GM18909 (cell line): ENCODE measurements around the gene CNN2.
A peak's percentile ranks its signal among the peaks of the same experiment; 100 is the strongest.
"Not testable (repeated sequence)": the region's sequence is repeated elsewhere in the genome, so short reads cannot be mapped to it uniquely, and the experiment has no call there.

Experiments
- ATAC-seq: cut with Tn5 transposase; IDR thresholded peaks from one replicate; pipeline ENCODE4 v1.9.1; 2021; ENCODE audit warnings: mild to moderate bottlenecking; ENCODE audit not compliant: unreplicated experiment, poor library complexity

The CNN2 gene

DNA sequence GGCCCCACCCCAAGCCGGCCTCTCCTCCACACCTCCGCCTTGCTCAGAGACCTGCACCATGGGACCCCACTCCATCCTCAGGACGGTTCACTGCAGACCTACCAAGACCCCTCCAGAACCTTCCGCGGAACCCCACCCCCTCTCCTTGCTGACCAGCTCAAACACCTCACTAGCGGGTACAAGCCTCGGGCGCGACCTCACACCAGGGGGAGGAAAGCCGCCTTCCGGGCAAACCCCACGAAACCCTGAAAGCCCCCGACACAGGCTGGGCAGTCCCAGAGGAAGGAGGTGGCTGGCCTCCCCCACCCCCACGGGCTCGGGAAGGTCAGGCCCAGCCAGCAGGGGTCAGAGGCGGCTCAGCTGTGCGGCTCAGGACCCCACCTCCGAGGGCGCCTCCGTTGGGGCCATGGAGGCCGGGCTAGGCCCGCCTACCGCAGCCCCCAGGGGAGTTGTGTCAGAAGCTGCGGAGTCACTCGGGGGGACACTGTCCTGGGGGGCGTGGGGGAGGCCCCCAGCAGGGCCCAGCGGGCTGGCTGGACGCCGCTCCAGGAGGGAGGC is 16.3 kb upstream of the CNN2 start:
- no peak for ATAC-seq

DNA sequence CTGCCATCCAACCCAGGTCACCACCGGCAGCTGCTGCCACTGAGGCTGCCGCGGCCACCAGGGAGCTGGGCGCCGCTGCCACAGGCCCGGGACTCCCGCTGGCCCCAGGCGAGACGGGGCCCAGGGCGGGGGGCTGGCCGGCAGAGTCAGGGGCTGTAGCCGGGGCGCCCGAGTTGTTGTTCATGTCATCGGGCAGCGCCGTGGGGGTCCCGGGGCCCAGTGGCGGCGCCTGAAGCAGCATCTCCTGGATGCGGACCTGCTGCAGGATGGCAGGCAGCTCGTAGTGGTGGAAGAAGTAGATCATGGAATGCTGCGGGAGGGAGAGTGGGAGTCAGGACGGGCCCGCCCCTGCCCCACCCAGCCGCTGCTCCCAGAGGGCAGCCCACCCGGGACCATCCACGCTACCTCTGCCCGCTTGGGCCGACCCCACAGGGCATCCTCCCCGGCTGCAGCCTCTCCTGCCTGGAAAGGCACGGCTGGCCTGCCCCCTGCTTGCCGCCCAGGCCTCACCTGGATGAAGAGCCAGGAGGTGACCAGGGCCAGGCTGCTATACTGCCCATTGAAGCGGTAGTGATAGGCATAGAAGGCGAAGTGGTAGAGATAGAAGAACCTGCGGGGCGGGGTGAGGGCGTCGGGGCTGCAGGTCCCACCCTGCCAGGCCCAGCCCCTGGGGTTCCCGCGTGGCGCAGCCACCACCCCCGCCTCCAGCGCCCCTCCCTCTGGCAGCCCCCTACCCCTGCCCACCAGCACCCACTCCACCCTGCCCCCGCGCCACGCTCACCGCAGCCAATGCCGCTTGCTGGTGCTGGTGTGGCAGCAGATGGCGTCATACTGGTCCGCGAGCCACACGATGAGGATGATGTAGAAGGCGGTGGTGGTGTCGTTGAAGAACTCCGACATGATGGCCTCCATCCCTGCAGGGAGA is 15.6 kb upstream of the CNN2 start:
- ATAC-seq: no peak

DNA sequence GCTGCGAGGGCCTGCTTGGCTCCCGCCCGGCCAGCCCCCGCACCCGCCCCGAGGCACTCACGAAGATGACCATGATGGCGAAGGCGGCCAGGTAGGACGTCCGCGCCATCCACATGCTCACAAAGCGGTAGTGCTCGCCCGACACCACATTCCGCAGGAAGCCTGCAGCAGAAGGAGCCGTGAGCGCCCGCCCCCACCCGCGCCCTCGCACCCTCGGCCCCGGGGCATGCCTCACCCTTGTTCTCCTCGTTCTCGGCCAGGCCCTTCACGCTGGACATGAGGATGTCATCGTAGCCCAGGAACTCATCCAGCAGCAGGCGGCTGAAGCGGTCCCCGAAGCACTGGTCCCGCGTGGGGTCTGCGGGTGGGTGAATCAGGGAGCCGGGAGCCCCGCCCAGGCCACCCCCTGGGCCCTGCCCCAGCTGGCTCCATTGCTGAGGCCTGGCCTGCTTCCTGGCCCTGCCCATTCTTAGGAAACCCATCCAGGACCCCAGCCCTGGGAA is 14.5 kb upstream of the CNN2 start:
- no peak for ATAC-seq

DNA sequence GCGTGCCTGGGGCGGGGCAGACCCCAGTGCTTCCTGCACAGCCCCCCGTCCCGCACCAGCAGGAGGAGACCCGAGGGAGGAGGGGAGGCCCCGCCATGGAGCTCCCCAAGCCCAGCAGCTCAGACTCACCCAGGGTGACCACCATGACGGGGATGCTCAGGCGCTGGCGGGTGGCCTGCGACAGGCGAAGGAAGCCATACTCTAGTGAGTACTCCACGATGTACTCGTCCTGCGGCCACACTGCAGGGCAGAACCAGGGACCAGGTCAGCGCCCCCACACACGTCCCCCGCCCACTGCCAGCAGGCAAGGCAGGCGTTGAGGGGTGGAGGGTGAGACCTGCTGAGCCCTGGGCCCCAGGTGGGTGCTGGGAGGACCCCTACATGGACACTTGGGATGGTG is 14.1 kb upstream of the CNN2 start:
- no peak for ATAC-seq

DNA sequence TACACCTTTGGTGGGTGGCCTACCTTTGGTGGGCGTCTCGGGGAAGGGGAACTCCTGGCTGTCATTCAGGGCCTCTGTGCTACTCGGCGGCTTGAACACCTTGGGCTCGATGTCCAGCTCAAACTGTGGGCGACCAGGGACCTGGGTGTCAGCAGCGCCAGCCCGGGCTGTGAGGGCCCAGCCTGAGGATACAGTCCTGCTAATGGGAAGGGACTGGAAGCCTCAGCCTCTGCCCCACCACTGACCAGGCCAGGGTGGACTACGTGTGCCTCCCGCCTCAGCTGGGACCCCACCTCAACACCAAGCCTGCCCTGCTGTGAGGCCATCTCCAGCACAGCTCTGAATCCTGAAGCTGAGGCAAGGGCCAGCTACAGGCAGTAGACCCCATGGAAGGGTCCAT is 13.2 kb upstream of the CNN2 start:
- ATAC-seq: no peak

DNA sequence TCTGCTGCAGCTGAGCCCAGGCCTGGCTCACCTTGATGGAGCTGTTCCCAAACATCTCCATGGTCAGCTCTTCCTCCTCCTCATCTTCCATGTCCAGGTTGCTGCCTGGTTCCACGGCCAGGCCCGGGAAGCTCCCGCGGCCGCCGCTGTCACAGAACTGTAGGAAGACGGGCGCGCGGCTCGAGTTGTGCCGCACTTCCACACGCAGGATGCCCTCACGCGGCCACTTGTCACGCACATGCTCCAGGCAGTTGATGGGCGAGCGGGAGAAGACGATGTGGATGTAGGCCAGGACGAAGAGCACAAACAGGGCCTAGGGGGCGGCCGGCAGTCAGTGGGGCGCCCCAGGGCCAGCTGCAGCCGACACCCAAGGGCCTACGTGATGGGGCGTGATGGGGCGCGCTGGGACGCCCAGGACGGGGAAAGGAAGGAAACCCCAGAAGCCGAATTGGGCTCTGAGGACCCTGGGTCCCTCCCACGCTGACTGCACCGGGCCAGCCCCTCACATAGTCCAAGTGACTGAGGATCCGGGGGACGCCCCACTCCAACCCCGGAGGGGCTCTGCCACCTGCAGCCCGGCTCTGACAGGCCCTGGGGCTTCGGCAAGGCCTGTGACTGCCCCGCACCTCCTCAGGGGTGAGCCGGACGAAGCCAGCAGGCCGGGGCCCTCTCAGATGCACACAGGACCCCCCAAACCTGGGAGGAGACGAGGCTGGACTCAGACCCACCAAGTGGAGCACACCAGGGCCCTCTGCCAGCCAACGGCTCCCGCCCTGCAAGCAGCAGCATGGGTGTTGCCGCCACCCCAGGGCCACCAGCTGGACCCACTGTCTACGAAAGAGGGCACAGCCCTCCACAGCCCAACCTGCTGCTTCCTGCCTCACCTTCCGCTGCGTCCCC is 12.0 kb upstream of the CNN2 start:
- ATAC-seq: no peak

DNA sequence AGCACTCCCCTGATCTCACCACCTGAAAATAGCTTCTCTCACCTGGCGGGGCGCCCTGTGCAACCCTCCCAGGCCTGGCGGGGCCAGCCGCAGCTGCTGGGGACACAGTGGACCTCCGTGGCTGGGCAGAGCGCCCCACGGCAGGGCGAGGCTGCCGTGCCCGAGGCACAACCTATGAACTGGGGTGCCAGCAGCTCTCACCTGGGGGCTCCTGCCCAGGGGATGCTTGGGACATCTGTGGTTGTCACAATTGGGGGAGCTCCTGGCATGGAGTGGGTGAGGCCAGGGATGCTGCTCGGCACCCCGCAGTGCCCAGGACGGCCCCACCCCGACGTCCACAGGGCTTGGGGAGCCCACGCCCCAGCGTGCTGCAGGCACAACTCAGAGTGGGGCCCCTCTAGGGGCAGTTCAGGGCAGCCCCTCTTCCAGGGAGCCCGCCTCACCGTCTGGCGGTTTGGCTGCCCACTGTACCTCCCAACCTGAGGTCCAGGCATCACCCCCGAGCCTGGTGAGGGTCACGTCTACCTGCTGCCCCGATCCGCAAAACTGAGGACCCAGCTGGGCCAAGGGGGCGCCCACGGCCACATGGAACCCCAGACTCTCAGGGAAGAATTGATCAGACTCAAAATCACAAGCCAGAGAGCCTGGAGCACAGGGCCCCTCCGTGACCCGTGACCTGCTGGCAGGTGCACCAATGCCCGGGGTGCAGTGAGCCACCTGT is 11.2 kb upstream of the CNN2 start:
- no peak for ATAC-seq

DNA sequence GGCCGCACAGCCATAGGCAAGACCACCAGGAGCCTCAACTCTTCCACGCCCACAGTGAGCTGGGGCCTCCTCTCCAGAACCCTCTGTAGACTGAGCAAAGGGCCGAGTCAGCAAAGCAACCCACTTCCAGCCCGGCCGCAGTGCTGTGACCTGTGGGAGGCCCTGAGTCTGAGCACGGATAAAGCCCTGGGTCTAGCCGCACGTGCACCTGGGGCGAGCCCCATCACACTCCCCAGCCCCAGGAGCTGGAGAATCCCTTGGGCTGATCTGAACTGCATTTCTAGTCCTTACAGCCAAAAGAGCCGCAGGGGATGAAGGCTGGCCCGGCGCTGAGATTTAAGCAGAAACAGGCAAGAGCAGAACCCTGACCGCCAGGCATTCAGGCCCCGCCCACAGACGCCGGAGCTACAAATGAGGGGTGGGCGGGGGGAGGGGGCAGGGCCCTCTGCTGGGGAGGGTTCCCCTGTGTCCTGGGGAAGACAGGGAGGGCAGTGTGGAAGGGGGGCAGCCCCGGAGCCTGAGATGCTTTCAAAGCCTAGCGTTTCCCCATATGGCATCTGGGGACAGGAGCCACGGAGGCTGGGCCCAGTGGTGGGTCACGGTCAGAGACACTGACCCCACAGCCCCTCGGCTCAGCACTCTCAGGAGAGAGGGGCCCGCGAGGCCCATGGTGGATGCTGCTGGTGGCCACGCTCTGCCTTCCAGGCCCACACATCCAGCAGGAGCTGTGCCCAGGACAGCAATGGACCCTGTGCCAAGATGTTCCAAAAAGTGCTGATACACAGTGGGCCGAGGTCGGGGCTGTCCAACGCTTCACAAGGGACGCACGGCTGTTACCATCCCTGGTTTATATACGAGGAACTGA is 10.4 kb upstream of the CNN2 start:
- no peak for ATAC-seq

DNA sequence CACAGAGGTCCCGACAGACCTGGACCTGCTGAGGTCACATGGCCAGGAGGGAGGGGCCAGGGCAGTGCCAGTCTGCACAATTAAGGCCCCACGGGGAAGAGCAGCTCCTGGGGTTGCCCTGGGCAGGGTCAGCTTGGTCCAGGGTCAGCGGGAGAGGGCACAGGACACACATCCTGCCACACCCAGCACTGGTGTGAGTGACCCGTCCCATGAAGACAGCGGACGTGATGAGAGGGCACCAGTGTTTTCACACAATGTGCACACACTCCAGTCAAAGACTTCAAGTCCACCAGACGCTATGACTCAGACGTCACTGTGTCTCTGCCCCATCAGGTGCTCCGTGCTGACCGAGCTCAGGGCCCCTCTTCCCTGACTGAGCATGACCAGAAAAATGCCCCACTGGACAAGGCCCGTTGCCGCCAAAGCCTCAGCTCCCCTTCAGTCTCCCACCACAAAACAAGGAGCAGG is 9.7 kb upstream of the CNN2 start:
- ATAC-seq: no peak

DNA sequence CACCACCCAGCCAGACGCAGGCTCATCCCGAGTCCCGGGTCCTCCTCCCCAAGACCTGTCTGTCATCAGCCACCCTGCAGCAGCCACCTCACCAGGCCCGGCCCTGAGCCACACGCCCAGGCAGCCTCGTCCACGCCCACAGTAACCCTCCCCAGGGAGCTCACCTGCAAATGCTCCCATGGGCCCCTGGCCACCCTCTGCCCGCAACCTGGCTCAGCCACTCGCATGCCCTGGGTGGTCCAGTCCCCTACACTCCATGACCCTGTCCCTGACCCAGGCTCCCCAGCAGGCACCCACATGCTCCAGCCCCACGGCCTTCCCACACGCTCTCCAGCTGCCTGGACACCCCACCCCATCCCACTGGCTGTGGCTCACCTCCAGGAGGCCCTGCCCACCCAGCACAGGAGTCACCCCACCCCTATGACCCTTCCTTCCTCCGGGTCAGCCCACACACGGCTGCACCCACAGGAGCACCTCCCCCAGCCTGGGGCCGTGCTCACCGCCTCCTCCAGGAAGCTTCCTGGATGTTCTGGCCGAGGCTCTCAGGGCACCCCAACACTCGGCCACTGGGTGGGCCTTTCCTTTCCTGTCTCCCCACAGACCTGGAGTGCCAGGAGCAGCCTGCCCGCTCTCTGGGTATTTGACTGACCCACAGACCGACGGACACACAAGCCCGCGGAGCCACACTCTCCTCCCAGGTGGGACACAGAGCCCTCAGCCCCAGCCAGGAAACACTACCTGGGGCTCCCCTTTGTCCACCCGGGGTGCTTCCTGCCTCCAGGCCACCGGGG is 9.1 kb upstream of the CNN2 start:
- no peak for ATAC-seq

DNA sequence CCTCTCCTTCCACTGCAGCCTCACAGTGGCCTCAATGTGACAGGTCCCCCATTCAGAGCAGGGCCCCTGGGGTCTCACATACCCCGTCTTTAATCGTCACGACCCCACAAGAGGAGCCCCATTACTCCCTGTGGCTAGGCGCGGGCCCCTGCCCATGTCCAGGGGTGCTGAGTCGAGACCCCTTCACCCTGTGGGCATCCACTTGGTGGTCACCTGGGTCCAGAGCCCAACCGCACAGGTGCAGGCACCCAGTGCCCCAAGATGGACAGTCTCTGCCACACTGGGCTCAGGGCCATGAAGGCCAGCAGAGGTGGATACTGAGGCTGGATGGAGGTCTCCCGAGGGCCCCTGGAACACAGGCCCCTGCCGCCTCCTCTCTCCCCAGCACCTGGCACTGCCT is 8.5 kb upstream of the CNN2 start:
- no peak for ATAC-seq

DNA sequence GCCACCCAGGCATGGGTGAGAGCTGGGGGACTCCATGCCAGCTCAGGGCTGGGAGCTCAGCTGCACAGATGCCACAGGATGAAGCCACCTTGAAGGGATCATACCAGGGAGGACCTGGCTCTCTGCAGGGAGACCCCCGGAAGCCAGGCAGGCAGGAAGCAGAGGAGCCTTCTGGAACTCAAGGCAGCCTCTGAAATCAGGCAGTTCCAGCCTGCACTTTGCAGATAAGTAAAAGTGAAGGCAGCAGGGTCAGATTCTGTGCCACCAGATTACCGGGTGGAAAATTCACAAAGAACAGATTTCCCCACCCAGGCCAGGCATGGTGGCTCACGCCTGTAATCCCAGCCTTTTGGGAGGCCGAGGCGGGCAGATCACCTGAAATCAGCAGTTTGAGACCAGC is 8.0 kb upstream of the CNN2 start:
- ATAC-seq: no peak

DNA sequence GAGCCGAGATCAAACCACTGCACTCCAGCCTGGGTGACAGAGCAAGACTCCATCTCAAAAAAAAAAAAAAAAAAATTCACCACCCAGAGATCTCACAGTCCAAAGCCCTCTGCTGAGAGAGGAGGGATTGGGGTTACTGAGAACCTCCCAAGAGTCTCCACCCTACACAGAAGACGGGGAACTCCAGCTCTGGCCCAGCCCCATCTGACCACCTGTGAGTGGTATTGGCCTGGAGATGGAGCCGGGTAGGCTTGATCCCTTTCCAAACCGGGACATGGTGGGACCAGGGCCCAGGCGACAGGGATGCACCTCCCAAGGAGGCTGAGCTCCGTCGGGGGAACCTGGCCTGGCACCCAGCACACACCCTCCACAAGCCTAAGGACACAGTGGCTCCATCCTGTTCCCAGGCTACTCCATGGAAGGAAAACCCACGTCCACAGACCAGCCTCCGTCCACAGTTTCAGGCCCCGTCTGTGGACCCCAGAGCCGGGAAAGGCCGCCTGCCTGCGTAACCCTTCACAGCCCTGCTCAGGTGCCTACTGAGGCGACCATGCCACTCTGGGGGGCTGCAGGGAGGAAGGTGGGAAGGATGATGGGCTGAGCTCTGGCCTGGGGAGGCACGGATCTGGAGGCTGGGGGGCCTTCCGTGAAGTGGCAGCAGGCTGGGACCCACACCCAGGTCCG is 7.3 kb upstream of the CNN2 start:
- no peak for ATAC-seq

DNA sequence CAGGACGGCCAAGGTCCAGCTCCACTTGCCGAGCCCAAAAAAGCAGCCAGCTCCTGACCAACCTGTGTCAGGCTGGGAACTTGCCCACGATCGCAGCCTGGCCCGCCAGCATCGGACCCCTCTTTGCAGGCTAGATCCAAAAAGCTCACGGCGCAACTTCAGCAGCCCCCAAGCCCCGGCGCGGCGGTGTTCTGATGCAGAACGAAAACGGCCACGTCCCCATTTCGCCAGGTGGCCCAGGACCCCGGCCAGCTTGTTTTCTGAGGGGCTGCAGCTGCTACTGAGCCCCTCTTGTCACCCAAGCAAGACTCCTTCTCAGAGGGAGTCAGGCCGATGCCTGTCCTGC is 6.8 kb upstream of the CNN2 start:
- no peak for ATAC-seq

DNA sequence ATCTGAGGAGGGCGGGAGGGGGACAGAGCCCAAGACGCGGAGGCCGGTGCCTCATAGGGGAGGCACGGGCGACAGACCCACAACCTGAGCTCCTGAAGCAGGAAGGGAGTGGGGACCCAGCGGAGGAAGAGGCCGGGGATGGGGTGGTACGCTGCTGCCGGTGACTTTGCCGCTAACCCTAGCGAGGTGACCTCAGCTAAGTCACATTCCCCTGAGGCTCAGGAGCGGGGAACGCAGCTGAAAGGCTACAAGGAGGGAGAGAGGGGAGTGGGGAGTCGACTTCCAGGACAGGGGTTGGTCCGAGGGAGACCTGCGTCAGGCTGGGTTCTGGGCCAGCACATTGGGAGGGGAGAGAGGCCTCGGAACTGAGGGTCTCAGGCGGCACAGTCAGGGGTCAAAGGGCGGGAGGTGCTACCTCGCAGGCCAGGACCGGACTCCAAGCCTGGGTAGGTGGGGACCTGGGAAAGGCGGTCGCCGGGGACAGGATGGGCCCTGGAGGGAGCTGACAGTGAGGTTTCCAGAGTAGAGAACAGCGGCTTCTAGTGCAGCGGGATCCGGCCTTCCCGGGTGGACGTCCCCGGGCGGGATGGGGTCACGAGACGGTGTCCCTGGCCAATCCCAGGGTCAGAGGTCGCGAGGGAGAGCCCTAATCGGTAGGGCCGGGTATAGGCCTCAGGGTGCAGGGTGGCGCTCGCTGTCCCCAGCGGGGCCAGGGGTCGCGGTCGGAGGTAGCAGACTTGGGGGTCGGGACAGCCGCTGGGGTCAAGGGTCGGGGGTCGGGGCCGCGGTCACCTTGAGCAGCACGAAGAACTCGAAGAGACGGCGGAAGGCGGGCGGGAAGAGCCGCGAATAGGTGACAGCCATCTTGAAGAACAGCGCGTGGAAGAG is 6.2 kb upstream of the CNN2 start:
- ATAC-seq: no peak

DNA sequence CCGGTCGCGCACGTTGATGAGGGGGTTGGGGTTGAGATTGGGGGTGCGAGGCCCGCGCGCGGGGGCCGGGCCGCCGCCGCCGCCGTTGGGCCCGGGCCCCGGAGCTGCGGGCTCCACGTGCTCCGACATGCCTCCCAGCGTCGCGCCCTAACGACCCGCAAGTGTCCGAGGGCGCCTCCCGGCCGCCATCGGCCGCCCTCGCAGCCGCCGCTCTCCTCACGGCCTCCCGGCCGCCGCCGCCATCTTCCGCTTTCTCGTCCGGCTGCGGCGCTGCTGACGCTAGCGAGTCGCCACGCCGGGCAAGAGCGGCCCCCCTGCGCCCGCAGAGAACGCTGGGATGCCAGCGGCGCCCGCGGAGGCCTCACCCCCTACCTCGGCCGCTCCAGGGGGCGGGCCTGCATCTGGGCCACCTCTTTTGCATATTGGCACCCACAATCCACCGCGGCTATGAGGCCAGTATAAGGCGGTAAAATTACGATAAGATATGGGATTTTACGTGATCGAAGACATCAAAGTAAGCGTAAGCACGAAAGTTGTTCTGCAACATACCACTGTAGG is 5.5 kb upstream of the CNN2 start, which contains the start of gene TMEM259:
Gene TMEM259, minus strand, starts transcription at position 256 of the 558 bp plus-strand sequence. Its CDS starts 127 bp downstream, at position 129.
- ATAC-seq: peak; percentile 86

DNA sequence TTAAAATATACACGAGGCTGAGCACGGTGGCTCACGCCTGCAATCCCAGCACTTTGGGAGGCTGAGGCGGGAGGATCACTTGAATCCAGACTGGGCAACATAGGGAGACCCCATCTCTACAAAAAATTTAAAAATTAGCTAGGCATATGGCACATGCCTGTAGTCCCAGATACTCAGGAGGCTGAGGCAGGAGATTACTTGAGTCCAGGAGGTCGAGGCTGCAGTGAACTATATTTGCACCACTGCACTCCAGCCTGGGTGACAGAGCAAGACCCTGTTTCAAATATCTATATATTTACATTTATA is 2.6 kb upstream of the CNN2 start:
- not testable (repeated sequence) for ATAC-seq
